HG02884 (cell line): ENCODE results near the gene ALS2CL.

Experiments used
- ATAC-seq: cut with Tn5 transposase; IDR thresholded peaks from one replicate; pipeline ENCODE4 v1.9.1; 2021; ENCODE audit warnings: mild to moderate bottlenecking, moderate library complexity; ENCODE audit not compliant: unreplicated experiment

ALS2CL gene

DNA sequence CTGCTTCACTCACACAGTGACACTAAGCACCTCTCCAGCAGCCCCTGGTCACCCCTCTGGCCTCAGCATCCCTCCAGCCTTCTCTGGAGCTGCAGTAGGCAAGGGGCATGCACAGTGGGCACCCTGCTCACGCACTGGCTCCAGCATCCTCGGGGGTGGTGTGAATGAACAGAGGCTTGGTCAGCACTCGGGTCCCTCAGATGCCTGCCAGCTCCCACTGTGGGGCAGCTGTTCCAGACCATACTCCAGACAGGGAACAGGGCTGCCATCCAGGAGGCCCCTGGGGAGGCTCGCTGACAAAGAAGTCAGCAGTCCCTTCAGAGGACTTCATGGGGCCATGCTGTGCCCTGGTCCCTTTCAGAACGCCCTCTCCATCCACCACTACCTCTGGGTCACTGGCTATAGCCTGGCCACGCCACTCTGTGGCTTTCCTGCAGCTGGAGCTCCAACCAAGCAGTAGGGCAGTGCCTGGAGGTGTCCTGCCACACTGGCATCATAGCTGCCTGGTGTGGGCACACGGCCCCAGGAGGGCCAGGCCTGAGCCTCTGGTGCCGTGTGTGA lies 26.3 kb downstream of the ALS2CL start:
- ATAC-seq = no peak

DNA sequence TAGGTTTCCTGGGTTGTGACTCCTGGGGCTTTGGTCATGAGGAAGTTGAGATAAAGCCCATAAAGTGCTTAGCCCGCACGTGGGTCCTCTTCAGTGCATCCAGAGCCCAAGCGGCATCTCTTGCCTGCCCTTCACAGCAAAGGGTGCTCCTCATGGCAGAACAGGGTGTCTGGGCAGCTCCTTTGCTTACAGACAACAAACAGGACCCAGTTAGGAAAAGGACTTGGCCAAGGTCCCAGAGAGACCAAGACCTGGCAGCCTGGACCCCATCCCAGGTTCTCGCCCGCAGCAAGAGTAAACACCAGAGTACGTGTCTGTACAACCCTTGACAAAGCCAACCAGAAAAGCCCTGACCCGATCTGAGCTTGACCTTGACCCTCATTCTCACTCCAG lies 27.0 kb downstream of the ALS2CL start:
- ATAC-seq = no peak

DNA sequence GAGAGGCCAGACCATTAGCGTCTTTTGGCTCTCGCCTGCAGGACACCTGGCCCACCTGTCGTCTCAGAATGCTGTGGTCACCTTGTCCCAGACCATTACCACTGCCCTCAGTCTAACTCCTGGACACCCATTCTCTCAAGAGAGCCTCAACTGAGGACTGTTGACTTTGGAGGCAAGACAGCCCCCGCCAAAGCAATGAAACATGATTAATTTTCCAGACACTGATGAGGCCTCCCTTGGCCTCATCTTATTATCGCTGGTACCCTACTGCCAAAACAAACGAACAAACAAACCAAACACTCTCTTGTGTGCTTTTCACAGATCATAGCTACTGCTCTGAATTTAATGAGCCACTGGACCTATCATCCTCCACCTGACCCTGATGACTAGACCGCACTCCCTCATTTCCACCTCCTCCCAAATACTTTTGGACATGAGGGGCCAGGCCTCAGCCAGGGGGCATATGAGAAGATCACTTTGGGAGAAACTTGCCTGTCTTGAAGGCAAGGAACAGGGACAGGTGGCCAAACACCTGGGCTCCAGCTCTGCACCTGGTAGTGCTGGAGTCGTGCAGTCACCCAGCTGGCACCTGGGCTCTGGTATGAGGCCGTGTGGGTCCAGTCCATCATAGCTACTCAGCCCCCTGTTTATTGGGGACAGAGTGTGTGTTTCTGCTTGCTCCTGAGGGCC lies 27.6 kb downstream of the ALS2CL start:
- ATAC-seq = no peak

DNA sequence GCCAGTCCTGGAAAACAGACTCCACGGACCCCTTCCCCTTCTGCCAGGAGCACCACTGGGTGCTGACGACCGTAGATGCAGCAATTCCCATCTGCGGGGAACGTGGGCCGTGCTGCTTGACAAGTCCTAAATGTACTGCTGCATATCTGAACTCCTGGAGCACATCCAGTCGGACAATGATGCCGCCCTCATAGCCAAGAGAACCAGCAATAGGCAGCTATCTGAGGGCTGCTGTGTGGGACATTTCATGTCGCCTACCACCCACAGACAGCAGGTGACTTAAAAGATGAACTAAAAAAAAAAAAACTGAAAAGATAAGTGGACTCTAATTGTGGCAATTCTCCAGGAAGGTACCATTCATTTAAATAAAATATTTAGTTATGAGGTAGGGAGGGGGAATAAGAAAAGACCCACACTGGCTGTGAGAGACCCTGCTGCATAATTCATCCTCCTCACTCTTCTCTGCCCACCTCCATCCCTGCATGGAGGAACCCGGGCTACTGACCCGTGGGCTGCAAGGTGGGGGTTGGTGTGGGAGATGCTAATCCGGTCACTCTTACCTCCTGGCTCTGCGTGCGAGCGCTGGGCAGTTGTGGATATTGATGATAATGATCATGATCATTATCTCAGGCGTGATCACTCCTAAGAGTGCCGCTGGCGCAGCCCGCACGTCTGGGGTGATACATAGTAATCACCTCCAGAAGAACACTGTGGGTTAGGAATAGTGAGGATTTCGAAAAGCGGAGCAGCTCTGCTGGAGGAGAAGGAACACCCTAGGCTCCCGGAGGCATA lies 28.3 kb downstream of the ALS2CL start:
- no peak for ATAC-seq

GRCh38 chr3:46664188-46664970 lies 29.1 kb downstream of the ALS2CL start:
- ATAC-seq = no peak

DNA sequence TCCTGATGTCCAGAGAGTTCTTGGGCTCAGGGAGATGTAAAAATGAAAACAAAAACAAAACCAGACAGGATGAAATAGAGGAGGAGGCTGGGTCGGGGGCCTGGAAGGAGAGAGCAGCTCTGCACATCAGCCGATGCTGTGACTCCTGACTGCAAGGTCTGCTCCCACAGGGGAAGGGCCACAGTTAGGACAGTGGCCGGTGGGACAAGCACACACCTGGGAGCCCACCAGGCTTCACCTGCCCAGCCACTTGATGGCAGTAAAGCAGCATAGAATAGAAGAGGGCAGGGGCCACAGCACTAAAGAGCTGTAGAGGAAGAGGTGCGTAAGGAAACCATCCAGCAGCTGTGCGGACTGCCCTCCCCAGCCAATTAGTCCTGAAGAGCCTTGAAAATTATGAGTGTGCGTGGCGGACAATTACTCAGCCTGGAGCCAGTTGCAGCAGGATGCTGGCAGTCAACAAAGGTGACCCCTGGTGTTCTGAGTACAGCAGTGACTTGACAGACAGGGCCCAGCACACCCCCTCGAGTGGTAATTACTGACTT lies 29.8 kb downstream of the ALS2CL start:
- no peak for ATAC-seq

GRCh38 chr3:46662771-46663551 lies 30.5 kb downstream of the ALS2CL start:
- ATAC-seq = no peak

DNA sequence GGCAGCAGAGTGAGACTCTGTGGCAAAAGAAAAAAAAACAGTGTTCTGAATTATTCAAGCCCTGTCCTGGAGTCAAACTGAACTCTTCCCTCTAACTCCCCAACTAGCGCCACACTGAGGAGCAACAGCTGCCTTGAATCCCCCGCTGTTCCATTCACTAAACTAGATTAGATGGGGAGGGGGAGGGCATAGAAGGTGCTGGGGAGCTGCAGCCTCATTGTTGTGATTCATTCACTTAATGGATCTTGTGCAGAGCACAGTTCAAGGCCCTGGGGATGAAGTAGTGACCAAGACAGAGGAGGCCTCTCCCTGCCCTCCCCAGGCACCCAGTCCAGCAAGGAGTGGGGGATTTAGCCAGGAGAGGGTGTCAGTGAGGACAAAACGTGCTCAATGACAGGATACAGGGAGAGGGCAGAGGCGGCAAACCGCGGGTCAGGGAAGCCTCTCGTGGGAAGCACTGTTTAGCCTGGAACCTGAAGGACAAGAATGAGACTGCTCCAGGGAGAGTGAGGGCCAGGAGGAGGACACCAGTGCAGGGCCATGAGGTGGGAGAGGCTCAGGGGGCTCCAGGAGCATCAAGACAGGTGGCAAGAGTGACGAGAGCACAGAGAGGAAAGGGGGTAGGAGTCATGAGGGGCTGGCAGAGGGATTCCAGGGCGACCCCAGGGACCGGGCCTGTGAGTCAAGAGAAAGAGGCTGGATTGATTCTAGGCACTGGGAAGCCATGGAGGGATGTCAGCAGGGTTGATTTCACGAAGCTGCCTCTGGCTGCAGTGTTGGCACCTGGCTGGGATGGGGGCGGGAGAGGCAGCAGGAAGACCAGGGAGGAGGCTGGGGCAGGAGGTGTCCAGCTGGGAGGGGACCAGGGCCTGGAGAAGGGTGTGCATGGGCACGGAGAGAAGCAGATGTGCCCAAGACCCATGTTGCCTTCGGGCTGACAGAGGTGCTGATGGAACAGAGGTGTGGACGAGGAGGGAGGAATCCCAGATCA lies 31.4 kb downstream of the ALS2CL start:
- no peak for ATAC-seq

DNA sequence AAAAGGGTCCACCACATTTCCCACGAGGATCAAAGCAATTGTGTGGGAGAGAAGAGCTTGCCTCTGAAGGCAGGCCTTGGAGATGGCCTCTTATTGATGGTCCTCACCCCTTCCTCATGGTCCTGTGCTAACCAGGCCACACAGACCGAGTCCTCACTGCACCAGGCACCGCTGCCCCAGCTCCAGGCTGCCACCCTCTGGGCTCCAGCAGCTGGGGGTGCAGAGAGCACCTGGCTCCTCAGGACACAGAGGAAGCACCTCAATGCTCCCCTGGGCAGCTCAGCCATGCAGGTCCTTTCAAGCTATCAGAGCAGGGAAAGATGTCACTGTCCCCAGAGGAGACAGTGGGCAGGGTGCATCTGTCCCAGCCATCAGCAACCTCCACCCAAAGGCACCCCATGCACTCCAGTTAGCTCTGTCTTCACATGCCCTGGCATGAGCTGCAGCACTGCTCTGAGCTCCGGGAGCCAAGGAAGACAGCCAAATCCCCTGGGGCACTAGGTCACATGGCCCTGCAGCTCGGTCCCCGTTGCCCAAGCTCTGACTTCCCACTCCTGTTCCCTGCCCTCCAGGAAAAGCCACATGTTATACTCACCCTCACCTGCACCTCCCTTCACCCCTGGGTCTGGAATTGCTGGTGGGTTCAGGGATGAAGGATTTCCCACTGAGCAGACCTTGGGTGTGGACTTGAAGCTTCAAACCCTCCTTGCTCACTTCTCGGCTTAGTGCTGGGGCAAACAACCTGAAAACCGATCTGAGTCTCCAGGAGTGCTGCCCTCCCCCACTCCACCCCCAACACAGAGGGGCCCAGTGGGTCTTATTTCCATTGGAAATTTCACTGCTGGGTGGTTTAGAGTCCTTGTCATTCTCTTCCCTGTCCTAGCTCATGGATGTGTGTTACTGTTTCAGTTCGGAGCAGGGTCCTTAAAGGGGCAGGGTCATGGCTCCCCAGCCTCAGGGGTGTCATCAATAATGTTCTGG lies 32.6 kb downstream of the ALS2CL start:
- ATAC-seq = no peak

DNA sequence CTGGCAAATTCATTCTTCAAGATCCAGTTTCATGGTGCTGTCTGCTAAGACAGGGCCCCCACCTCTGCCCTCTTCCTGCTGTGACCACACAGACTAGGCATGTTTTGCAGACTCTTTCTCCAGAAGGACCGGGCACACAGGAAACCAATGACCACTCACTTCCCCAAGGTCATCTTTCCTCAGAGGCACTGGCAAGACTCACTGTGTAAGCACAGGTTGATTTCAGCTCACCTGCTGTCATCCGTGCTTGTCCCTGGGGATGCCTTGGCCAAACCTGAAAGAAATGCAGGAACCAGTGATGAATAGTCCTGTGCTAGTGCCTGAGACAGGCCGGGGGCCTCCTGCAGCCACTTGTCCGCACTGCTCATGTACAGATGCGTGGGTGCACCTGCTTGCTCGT lies 33.5 kb downstream of the ALS2CL start:
- ATAC-seq = no peak

DNA sequence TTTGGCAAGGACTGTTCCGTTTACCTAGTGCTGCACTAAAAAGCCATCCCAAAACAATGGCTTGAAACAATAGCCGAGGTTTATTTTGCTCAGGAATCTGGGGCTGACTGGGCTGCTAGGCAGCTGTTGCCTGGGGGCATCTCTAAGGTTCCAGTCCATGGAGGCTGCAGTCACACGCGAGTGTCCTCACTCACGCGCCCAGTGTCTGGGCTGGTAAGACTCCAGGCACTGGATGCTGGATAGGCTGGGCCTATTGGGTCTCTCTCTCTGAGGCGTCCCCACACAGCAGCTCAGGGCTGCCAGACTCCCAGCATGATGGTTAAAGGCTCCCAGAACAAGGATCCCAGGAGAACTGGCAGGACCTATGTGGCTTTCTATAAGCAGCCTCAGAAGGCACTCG lies 34.2 kb downstream of the ALS2CL start:
- ATAC-seq = no peak

DNA sequence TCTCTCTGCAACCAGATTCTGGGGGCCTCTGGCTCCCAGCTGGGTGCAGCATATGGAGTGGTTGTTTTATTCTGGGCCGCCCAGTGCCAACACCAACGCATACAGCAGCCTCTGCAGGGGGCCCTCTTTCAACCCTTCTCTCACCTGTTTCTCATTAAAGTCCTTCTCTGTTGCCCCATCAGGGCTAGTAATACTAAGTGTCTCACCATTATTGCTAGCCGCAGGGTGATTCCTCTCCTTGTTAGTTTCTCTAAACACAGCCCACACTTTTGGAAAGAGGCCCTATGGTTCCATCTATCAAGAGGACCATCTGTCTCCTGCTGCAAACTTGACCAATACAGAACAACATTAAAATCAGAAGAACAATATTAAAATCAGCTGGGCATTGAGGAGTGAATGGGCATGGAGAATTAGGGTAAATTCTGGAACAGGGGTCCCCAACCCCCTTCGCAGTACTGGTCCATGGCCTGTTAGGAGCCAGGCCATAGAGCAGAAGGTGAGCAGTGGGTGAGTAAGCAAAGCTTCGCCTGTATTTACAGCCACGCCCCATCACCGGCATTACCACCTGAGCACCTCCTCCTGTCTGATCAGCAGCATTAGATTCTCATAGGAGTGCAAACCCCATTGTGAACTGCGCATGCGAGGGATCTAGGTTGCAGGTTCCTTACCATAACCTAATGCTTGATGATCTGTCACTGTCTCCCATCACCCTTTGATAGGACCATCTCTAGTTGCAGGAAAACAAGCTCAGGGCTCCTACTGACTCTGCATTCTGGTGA lies 36.5 kb downstream of the ALS2CL start:
- ATAC-seq = no peak

DNA sequence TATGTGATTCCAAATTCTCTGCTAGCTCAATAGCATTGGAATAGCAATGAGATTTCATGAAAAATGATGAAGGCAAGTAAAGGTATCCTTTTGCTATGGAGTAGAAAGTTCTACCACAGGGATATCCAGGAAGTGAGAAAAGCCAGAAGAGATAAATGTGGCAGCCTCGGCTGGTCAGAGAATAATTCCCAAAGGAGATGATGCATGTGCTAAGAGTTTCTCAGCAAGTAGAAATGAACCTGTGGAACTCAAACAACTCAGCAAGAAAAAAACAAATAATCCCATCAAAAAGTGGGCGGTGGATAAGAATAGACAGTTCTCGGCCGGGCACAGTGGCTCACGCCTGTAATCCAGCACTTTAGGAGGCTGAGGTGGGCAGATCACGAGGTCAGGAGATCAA lies 38.2 kb downstream of the ALS2CL start:
- ATAC-seq = no peak

GRCh38 chr3:46651084-46651483 lies 42.4 kb downstream of the ALS2CL start:
- ATAC-seq = no peak

DNA sequence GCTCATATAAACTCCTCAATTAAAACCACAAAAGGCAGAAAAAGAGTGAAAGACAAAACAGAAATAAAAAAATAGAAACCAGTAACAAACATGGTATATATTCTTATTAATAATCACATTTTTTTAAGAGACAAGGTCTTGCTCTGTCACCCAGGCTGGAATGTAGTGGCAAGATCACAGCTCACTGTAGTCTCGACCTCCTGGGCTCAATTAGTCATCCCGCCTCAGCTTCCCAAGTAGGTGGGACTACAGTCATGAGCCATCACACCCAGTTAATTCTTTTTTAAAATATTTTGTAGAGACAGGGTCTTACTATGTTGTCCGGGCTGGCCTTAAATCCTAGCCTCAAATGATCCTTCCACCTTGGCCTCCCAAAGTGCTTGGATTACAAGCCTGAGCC lies 44.0 kb downstream of the ALS2CL start:
- ATAC-seq = no peak

GRCh38 chr3:46648096-46648495 lies 45.4 kb downstream of the ALS2CL start:
- no peak for ATAC-seq

DNA sequence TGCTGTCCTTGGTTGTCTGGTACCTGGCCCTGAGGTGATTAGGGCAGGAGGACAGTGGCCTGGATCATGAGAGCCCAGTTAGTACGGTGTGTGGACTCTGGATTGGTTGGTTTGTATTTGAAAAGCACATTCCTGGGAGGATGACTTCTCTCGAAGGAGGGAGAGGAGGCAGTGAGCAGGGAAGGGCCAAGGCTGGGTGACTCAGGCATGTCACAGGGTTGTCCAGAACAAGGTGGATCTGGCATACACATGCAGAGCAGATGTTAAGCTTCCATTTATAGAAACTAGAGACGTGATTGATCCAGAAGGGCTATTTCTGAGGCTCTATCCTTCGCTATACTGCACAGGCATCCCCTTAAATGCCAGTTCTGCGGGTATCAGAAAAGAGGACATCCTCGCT lies 46.8 kb downstream of the ALS2CL start:
- no peak for ATAC-seq
